A673 (cell line): ENCODE data around the gene AHRR.

Experiments
- CTCF ChIP-seq: fragments of 300-800, 200-600 bp; sonication (generic); conservative IDR thresholded peaks from 2 replicates; pipeline ENCODE4 v1.5.1; 2017; ENCODE audit warnings: low read depth, mild to moderate bottlenecking, antibody characterized with exemption, low read length, moderate library complexity, mixed read lengths
- EZH2 ChIP-seq: fragments of 200-600 bp; sonication (generic); IDR thresholded peaks from 2 replicates; pipeline ENCODE4 v1.6.1; 2017; ENCODE audit warnings: borderline replicate concordance, low read depth, mild to moderate bottlenecking, mixed read lengths, antibody characterized with exemption, low read length; ENCODE audit not compliant: poor library complexity, severe bottlenecking

- no peak for TF ChIP-seq CTCF
- TF ChIP-seq EZH2: no peak
These were observed 142.9 kb downstream of the AHRR start for GRCh38 chr5:464446-464842.
